Measurements from ENCODE around the gene CYBA. TPM values are rescaled to one million over a fixed set of nuclear protein-coding genes. Genes with fewer than 3 reads are reported as not detected.

Gene CYBA
- total and polyA plus RNA-seq, 2 of the 13 experiments (the other 11 are each of a cell fraction or from before 2014, with no cell fraction given) = 196 to 250 TPM

GRCh38 chr16:88647178-88648070 lies 3.4 kb downstream of the CYBA start (continued):
- TF ChIP-seq AGO2 (optimal IDR thresholded peaks at IDR 0.05; ENCODE audit: low read depth, low read length) (peak; percentile 96), ZNF232 (CRISPR knock-in tag; IDR thresholded peaks at IDR 0.05; ENCODE audit: borderline replicate concordance) (no peak), ZNF576 (CRISPR knock-in tag; IDR thresholded peaks at IDR 0.05) (no peak), TGIF2 (CRISPR knock-in tag; IDR thresholded peaks at IDR 0.05) (no peak)

GRCh38 chr16:88646345-88647034 lies 4.4 kb downstream of the CYBA start:
- H3K27ac ChIP-seq (ENCODE audit: extremely low read length, insufficient read depth, low read length) = no peak overlapping the region
- WGBS (ENCODE audit: low lambda C conversion rate) = 95% methylated on average over 22 of the region's 28 CpGs
- TF ChIP-seq AGO2 (optimal IDR thresholded peaks at IDR 0.05; ENCODE audit: low read depth, low read length) (peak; percentile 49), PAXIP1 (CRISPR knock-in tag; conservative IDR thresholded peaks at IDR 0.05) (no peak), AKAP8 (CRISPR knock-in tag; IDR thresholded peaks at IDR 0.05) (peak; percentile 25; the same call in 1 of the 2 replicates), ZNF770 (CRISPR knock-in tag; IDR thresholded peaks at IDR 0.05) (no peak), RBFOX2 (IDR thresholded peaks at IDR 0.05; ENCODE audit: low read depth, low read length) (peak; percentile 41)
- H2AFZ ChIP-seq (ENCODE audit: low read length) = no peak overlapping the region
- H3K79me2 ChIP-seq (ENCODE audit: insufficient read depth, low read length) = peaks cover 18% of the 10 kb centered on the region
- peaks cover 15% of the 10 kb centered on the region for H3K4me1 ChIP-seq (ENCODE audit: insufficient read depth, low read length)
- intact Hi-C loops (cut with micrococcal nuclease; ENCODE audit: unreplicated experiment) (no loop called here), in situ Hi-C loops (cut with HindIII; ENCODE audit: extremely low pct_ligation_motif_present, low pct_unique_long_range_greater_than_20kb) (no loop called here)
- no peak overlapping the region for H3K4me2 ChIP-seq (ENCODE audit: low read depth, low read length)
- H3K4me3 ChIP-seq (replicated peaks in 1 of 3; ENCODE audit: insufficient read depth in 1 of 3, low read depth in 2 of 3, low read length in 3 of 3) = no peak overlapping the region
- BruUV-seq (replicated peaks) = no TSS peak
- no peaks in the 10 kb centered on the region for H3K27me3 ChIP-seq (ENCODE audit: control insufficient read depth in 1 of 2, insufficient read depth in 2 of 2, low read length in 2 of 2)
- ChIA-PET POLR2A (interaction anchor here (1.2 kb wide), 1 partner anchor 17 kb away, joined by 3 read pairs; the partner anchor contains the start of gene MVD), CTCF (ENCODE audit: low intra/inter-chr PET ratio, low total read pairs) (no interaction called here)
- ATAC-seq (no peak), DNase-seq (ENCODE audit: low spot score) (no peak), FAIRE-seq (no peak)
- no peaks in the 10 kb centered on the region for H3K9me3 ChIP-seq (ENCODE audit: low read length)
- peaks cover 18% of the 10 kb centered on the region; the same call in 1 of the 2 replicates for H4K20me1 ChIP-seq (ENCODE audit: insufficient read depth, low read length)
- peaks cover 0 to 5% of the 10 kb centered on the region in 2 experiments; a peak in 2 of 5 replicates for H3K36me3 ChIP-seq (replicated peaks in 1 of 2; ENCODE audit: control insufficient read depth in 1 of 2, insufficient read depth in 2 of 2, low read length in 2 of 2)
- H3K9ac ChIP-seq (ENCODE audit: insufficient read depth, low read depth, low read length) = no peak overlapping the region
